ENCODE measurements around the gene PDLIM3. TPM values are rescaled to one million over a fixed set of nuclear protein-coding genes. Genes with fewer than 3 reads are reported as not detected.

PDLIM3 gene
- total and polyA plus RNA-seq, 9 of the 15 experiments (the other 6 are each of a cell fraction or from before 2014, with no cell fraction given): 0.06 TPM; not detected in 8

- no peaks in the 10 kb centered on the region for H3K9me3 ChIP-seq (replicated peaks; ENCODE audit: control insufficient read depth, insufficient read depth, low read depth, low read length)
- H3K4me3 ChIP-seq: no peak overlapping the region
- DNase-seq (ENCODE audit: extremely low read depth in 1 of 4, low spot score in 3 of 4): no peak
- no peak overlapping the region for H2AFZ ChIP-seq (ENCODE audit: low read depth, low read length)
- H3K27ac ChIP-seq (ENCODE audit: extremely low read depth, low read depth, low read length): no peak overlapping the region
- H3K79me2 ChIP-seq (ENCODE audit: control insufficient read depth, insufficient read depth, low read length): no peaks in the 10 kb centered on the region
- ChIA-PET CTCF (ENCODE audit: low intra/inter-chr PET ratio) (no interaction called here), POLR2A (interaction anchor here (1.1 kb wide), 1 partner anchor 183 kb away, joined by 3 read pairs; no protein-coding TSS in a partner anchor)
- WGBS (ENCODE audit: insufficient coverage, low coverage, missing lambda C conversion rate): 4% methylated on average over 3 of the region's 3 CpGs
- no peaks in the 10 kb centered on the region for H3K9me1 ChIP-seq (ENCODE audit: control insufficient read depth, insufficient read depth, low read length)
- H3K9ac ChIP-seq (ENCODE audit: insufficient read depth in 1 of 2, low read depth in 2 of 2, low read length in 2 of 2): no peak overlapping the region
- H3K27me3 ChIP-seq (ENCODE audit: control insufficient read depth in 2 of 2, insufficient read depth in 2 of 2, low read length in 2 of 2): peaks cover 17 to 26% of the 10 kb centered on the region in 2 experiments
- intact Hi-C loops (cut with micrococcal nuclease): no loop called here
- BruUV-seq (replicated peaks): no TSS peak
- H3K4me2 ChIP-seq (ENCODE audit: insufficient read depth, low read length): no peak overlapping the region
- in situ Hi-C loops (cut with MboI): no loop called here
- FAIRE-seq: no peak
- ATAC-seq: no peak
- peaks cover 7% of the 10 kb centered on the region in 2 experiments; a peak in 4 of 5 replicates for H3K4me1 ChIP-seq (replicated peaks in 1 of 2; ENCODE audit: control insufficient read depth in 2 of 2, insufficient read depth in 2 of 2, low read length in 2 of 2)
- H3K36me3 ChIP-seq (ENCODE audit: control insufficient read depth, insufficient read depth, low read length): no peaks in the 10 kb centered on the region
- H4K20me1 ChIP-seq (replicated peaks; ENCODE audit: control insufficient read depth, insufficient read depth, low read length): no peaks in the 10 kb centered on the region
- TF ChIP-seq MAFK (IDR thresholded peaks at IDR 0.05; ENCODE audit: low read length) (no peak), PATZ1 (CRISPR knock-in tag; IDR thresholded peaks at IDR 0.05; ENCODE audit: borderline replicate concordance) (no peak), CBFA2T3 (IDR thresholded peaks at IDR 0.05) (no peak), THRB (CRISPR knock-in tag; conservative IDR thresholded peaks at IDR 0.05) (no peak), NKRF (IDR thresholded peaks at IDR 0.05; ENCODE audit: borderline replicate concordance) (no peak), PCBP2 (IDR thresholded peaks at IDR 0.05; ENCODE audit: low read depth, low read length, poor library complexity, severe bottlenecking) (no peak), ZNF830 (CRISPR knock-in tag; IDR thresholded peaks at IDR 0.05) (no peak), CTCF (IDR thresholded peaks at IDR 0.05 in 2 of 3, conservative IDR thresholded peaks at IDR 0.05 in 1 of 3; ENCODE audit: insufficient read depth in 2 of 3, low read depth in 1 of 3, low read length in 3 of 3) (no peak)
Observed at GRCh38 chr4:185578284-185578683, 43.0 kb upstream of the PDLIM3 start.

All from K562 (cell line).